Measurements from ENCODE around the gene CCDC91.
A peak's percentile ranks its signal among the peaks of the same experiment; 100 is the strongest.

The CCDC91 gene

GRCh38 chr12:28242129-28242495 lies 51.9 kb downstream of the CCDC91 start:
- H2AFZ ChIP-seq (ENCODE audit: insufficient read depth, low read length, poor library complexity), result no peak overlapping the region
- no peak overlapping the region for H3K27ac ChIP-seq (ENCODE audit: low read depth, low read length)
- H2AK5ac ChIP-seq (ENCODE audit: low read length), result no peak overlapping the region
- H3K4ac ChIP-seq (ENCODE audit: low read depth, low read length), result no peak overlapping the region
- no peak overlapping the region for H2BK120ac ChIP-seq (ENCODE audit: insufficient read depth, low read length, poor library complexity)
- peaks cover 2% of the 10 kb centered on the region for H3K79me2 ChIP-seq (ENCODE audit: control insufficient read depth, insufficient read depth, low read length, poor library complexity)
- no peak overlapping the region for H4K8ac ChIP-seq (ENCODE audit: low read depth, low read length)
- WGBS (ENCODE audit: extremely low coverage, insufficient coverage, insufficient read length), result no CpG with 5 or more reads among the region's 2 CpGs
- no peak overlapping the region for H4K91ac ChIP-seq (ENCODE audit: low read depth, low read length)
- no peak for DNase-seq
- no peak overlapping the region for H3K4me3 ChIP-seq (ENCODE audit: low read depth, low read length)
- H3K4me1 ChIP-seq (ENCODE audit: control insufficient read depth in 1 of 2, insufficient read depth in 2 of 2, low read length in 2 of 2), result peaks cover 0 to 4% of the 10 kb centered on the region in 2 experiments
- no peaks in the 10 kb centered on the region for H3K27me3 ChIP-seq (ENCODE audit: insufficient read depth, low read length)
- no peak overlapping the region for H2BK12ac ChIP-seq (ENCODE audit: low read length)
- peaks cover 2% of the 10 kb centered on the region for H3K9me3 ChIP-seq (ENCODE audit: insufficient read depth, low read depth, low read length)
- H2BK5ac ChIP-seq (ENCODE audit: low read depth, low read length, poor library complexity), result no peak overlapping the region
- no peaks in the 10 kb centered on the region for H3K79me1 ChIP-seq (ENCODE audit: low read length)
- H3K14ac ChIP-seq (ENCODE audit: low read length), result no peak overlapping the region
- H4K12ac ChIP-seq (ENCODE audit: low read depth, low read length), result no peak overlapping the region
- no peak overlapping the region for H3K18ac ChIP-seq (ENCODE audit: low read length)
- H3K9ac ChIP-seq (ENCODE audit: low read length), result no peak overlapping the region
- no peak overlapping the region for H3K23ac ChIP-seq (ENCODE audit: low read length)
- H3K36me3 ChIP-seq (ENCODE audit: control insufficient read depth in 1 of 2, insufficient read depth in 2 of 2, low read length in 2 of 2), result no peaks in the 10 kb centered on the region
- H3K4me2 ChIP-seq (ENCODE audit: low read length), result no peak overlapping the region

GRCh38 chr12:28242496-28243309 lies 52.4 kb downstream of the CCDC91 start:
- Histone ChIP-seq H3K9ac (ENCODE audit: low read length) (no peak overlapping the region), H3K9me3 (ENCODE audit: insufficient read depth, low read depth, low read length) (peaks cover 2% of the 10 kb centered on the region), H3K4me2 (ENCODE audit: low read length) (no peak overlapping the region), H2BK120ac (ENCODE audit: insufficient read depth, low read length, poor library complexity) (no peak overlapping the region), H3K23ac (ENCODE audit: low read length) (no peak overlapping the region), H3K4me3 (ENCODE audit: low read depth, low read length) (no peak overlapping the region), H3K27me3 (ENCODE audit: insufficient read depth, low read length) (no peaks in the 10 kb centered on the region), H3K4ac (ENCODE audit: low read depth, low read length) (no peak overlapping the region), H3K18ac (ENCODE audit: low read length) (no peak overlapping the region), H4K8ac (ENCODE audit: low read depth, low read length) (no peak overlapping the region), H3K14ac (ENCODE audit: low read length) (no peak overlapping the region), H3K79me1 (ENCODE audit: low read length) (no peaks in the 10 kb centered on the region), H2AFZ (ENCODE audit: insufficient read depth, low read length, poor library complexity) (no peak overlapping the region), H3K79me2 (ENCODE audit: control insufficient read depth, insufficient read depth, low read length, poor library complexity) (peaks cover 2% of the 10 kb centered on the region), H2BK5ac (ENCODE audit: low read depth, low read length, poor library complexity) (no peak overlapping the region), H3K36me3 (ENCODE audit: control insufficient read depth in 1 of 2, insufficient read depth in 2 of 2, low read length in 2 of 2) (no peaks in the 10 kb centered on the region), H2AK5ac (ENCODE audit: low read length) (no peak overlapping the region), H4K12ac (ENCODE audit: low read depth, low read length) (no peak overlapping the region), H4K91ac (ENCODE audit: low read depth, low read length) (no peak overlapping the region), H3K4me1 (ENCODE audit: control insufficient read depth in 1 of 2, insufficient read depth in 2 of 2, low read length in 2 of 2) (peaks cover 0 to 4% of the 10 kb centered on the region in 2 experiments), H3K27ac (ENCODE audit: low read depth, low read length) (no peak overlapping the region), H2BK12ac (ENCODE audit: low read length) (no peak overlapping the region)
- peak; percentile 36 to 37 for DNase-seq
- WGBS (ENCODE audit: extremely low coverage, insufficient coverage, insufficient read length), result no CpG with 5 or more reads among the region's 9 CpGs

- Histone ChIP-seq H2AK5ac (ENCODE audit: low read length) (no peak overlapping the region), H3K4me2 (ENCODE audit: low read length) (no peak overlapping the region), H3K9me3 (ENCODE audit: insufficient read depth, low read depth, low read length) (peaks cover 2% of the 10 kb centered on the region), H3K79me2 (ENCODE audit: control insufficient read depth, insufficient read depth, low read length, poor library complexity) (peaks cover 2% of the 10 kb centered on the region), H3K14ac (ENCODE audit: low read length) (no peak overlapping the region), H3K27me3 (ENCODE audit: insufficient read depth, low read length) (no peaks in the 10 kb centered on the region), H3K36me3 (ENCODE audit: control insufficient read depth in 1 of 2, insufficient read depth in 2 of 2, low read length in 2 of 2) (no peaks in the 10 kb centered on the region), H4K8ac (ENCODE audit: low read depth, low read length) (no peak overlapping the region), H4K91ac (ENCODE audit: low read depth, low read length) (no peak overlapping the region), H3K9ac (ENCODE audit: low read length) (no peak overlapping the region), H3K23ac (ENCODE audit: low read length) (no peak overlapping the region), H2BK12ac (ENCODE audit: low read length) (no peak overlapping the region), H3K4me1 (ENCODE audit: control insufficient read depth in 1 of 2, insufficient read depth in 2 of 2, low read length in 2 of 2) (peaks cover 0 to 4% of the 10 kb centered on the region in 2 experiments), H3K27ac (ENCODE audit: low read depth, low read length) (no peak overlapping the region), H3K79me1 (ENCODE audit: low read length) (no peaks in the 10 kb centered on the region), H3K18ac (ENCODE audit: low read length) (no peak overlapping the region), H4K12ac (ENCODE audit: low read depth, low read length) (no peak overlapping the region), H2BK5ac (ENCODE audit: low read depth, low read length, poor library complexity) (no peak overlapping the region), H3K4me3 (ENCODE audit: low read depth, low read length) (no peak overlapping the region), H2AFZ (ENCODE audit: insufficient read depth, low read length, poor library complexity) (no peak overlapping the region), H3K4ac (ENCODE audit: low read depth, low read length) (no peak overlapping the region), H2BK120ac (ENCODE audit: insufficient read depth, low read length, poor library complexity) (no peak overlapping the region)
- DNase-seq, result no peak
- WGBS (ENCODE audit: extremely low coverage, insufficient coverage, insufficient read length), result no CpG with 5 or more reads among the region's 2 CpGs
Measured at GRCh38 chr12:28243310-28243633, 53.0 kb downstream of the CCDC91 start.

- no peak overlapping the region for H2BK5ac ChIP-seq (ENCODE audit: low read depth, low read length, poor library complexity)
- H3K79me2 ChIP-seq (ENCODE audit: control insufficient read depth, insufficient read depth, low read length, poor library complexity), result no peaks in the 10 kb centered on the region
- no peaks in the 10 kb centered on the region for H3K27me3 ChIP-seq (ENCODE audit: insufficient read depth, low read length)
- H3K9ac ChIP-seq (ENCODE audit: low read length), result no peak overlapping the region
- no peak overlapping the region for H4K8ac ChIP-seq (ENCODE audit: low read depth, low read length)
- no peaks in the 10 kb centered on the region for H3K36me3 ChIP-seq (ENCODE audit: control insufficient read depth in 1 of 2, insufficient read depth in 2 of 2, low read length in 2 of 2)
- H2BK120ac ChIP-seq (ENCODE audit: insufficient read depth, low read length, poor library complexity), result no peak overlapping the region
- no peaks in the 10 kb centered on the region for H3K4me1 ChIP-seq (ENCODE audit: control insufficient read depth in 1 of 2, insufficient read depth in 2 of 2, low read length in 2 of 2)
- no peaks in the 10 kb centered on the region for H3K9me3 ChIP-seq (ENCODE audit: insufficient read depth, low read depth, low read length)
- H3K4ac ChIP-seq (ENCODE audit: low read depth, low read length), result no peak overlapping the region
- DNase-seq, result no peak
- no peak overlapping the region for H3K14ac ChIP-seq (ENCODE audit: low read length)
- no peak overlapping the region for H2AK5ac ChIP-seq (ENCODE audit: low read length)
- H3K27ac ChIP-seq (ENCODE audit: low read depth, low read length), result no peak overlapping the region
- no peak overlapping the region for H3K4me2 ChIP-seq (ENCODE audit: low read length)
- H3K79me1 ChIP-seq (ENCODE audit: low read length), result no peaks in the 10 kb centered on the region
- H2AFZ ChIP-seq (ENCODE audit: insufficient read depth, low read length, poor library complexity), result no peak overlapping the region
- no peak overlapping the region for H3K18ac ChIP-seq (ENCODE audit: low read length)
- no peak overlapping the region for H2BK12ac ChIP-seq (ENCODE audit: low read length)
- H3K4me3 ChIP-seq (ENCODE audit: low read depth, low read length), result no peak overlapping the region
- H4K12ac ChIP-seq (ENCODE audit: low read depth, low read length), result no peak overlapping the region
- WGBS (ENCODE audit: extremely low coverage, insufficient coverage, insufficient read length), result no CpG with 5 or more reads among the region's 7 CpGs
- no peak overlapping the region for H3K23ac ChIP-seq (ENCODE audit: low read length)
- H4K91ac ChIP-seq (ENCODE audit: low read depth, low read length), result no peak overlapping the region
Measured at GRCh38 chr12:28247806-28248205, 57.5 kb downstream of the CCDC91 start.

Measured in trophoblast cell (in vitro differentiated cells and primary cell).